Fibroblast of the aortic adventitia (primary cell): Measurements from ENCODE around the gene AMN1. TPM values are rescaled to one million over a fixed set of nuclear protein-coding genes. Genes with fewer than 3 reads are reported as not detected.
"Not testable (repeated sequence)": the region's sequence is repeated elsewhere in the genome, so short reads cannot be mapped to it uniquely, and the experiment has no call there.

Source experiments
- DNase-seq: peaks from one replicate; pipeline ENCODE4 v3.0.0-alpha.2; 2010; ENCODE audit warnings: low read depth
- H3K4me3 ChIP-seq: 2 replicates; pipeline ENCODE4 v1.5.1; 2011; ENCODE audit warnings: low read depth, mild to moderate bottlenecking, control low read depth, low read length, moderate library complexity
- total RNA-seq: library from RNA; depleted of rRNA; stranded (reverse); fragments of >200 nt; gene quantifications from 2 replicates; pipeline ENCODE4 v1.2.3, GENCODE V29; 2012; ENCODE audit warnings: low replicate concordance
- TF ChIP-seq, protein P1 (sequence below): IDR thresholded peaks from 2 replicates; pipeline ENCODE4 v1.5.1; 2011; ENCODE audit warnings: mild to moderate bottlenecking, low read length, control low read depth, inconsistent platforms; ENCODE audit not compliant: insufficient read depth

The AMN1 gene
- total RNA-seq, 1 donor: 10.3 TPM

DNA sequence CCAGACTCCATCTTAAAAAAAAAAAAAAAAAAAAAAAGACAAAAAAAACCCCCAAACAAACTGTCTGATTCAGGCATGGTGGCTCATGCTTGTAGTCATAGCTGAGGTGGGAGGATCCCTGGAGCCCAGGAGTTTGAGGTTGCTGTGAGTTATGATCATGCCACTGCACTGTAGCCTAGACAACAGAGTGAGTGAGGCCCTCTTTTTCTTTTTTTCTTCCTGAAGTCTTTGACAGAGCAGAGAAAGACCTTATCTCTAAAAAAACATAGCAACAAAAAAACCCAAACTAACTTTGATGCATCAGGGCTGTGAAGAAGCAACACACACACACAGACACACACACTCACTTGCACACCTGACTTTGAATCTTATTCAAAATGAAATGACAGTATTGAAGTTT lies 7.7 kb upstream of the AMN1 start:
- peak; percentile 86 for DNase-seq
- no peak overlapping the region for H3K4me3 ChIP-seq
- TF ChIP-seq, protein P1, sequence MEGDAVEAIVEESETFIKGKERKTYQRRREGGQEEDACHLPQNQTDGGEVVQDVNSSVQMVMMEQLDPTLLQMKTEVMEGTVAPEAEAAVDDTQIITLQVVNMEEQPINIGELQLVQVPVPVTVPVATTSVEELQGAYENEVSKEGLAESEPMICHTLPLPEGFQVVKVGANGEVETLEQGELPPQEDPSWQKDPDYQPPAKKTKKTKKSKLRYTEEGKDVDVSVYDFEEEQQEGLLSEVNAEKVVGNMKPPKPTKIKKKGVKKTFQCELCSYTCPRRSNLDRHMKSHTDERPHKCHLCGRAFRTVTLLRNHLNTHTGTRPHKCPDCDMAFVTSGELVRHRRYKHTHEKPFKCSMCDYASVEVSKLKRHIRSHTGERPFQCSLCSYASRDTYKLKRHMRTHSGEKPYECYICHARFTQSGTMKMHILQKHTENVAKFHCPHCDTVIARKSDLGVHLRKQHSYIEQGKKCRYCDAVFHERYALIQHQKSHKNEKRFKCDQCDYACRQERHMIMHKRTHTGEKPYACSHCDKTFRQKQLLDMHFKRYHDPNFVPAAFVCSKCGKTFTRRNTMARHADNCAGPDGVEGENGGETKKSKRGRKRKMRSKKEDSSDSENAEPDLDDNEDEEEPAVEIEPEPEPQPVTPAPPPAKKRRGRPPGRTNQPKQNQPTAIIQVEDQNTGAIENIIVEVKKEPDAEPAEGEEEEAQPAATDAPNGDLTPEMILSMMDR: no peak

DNA sequence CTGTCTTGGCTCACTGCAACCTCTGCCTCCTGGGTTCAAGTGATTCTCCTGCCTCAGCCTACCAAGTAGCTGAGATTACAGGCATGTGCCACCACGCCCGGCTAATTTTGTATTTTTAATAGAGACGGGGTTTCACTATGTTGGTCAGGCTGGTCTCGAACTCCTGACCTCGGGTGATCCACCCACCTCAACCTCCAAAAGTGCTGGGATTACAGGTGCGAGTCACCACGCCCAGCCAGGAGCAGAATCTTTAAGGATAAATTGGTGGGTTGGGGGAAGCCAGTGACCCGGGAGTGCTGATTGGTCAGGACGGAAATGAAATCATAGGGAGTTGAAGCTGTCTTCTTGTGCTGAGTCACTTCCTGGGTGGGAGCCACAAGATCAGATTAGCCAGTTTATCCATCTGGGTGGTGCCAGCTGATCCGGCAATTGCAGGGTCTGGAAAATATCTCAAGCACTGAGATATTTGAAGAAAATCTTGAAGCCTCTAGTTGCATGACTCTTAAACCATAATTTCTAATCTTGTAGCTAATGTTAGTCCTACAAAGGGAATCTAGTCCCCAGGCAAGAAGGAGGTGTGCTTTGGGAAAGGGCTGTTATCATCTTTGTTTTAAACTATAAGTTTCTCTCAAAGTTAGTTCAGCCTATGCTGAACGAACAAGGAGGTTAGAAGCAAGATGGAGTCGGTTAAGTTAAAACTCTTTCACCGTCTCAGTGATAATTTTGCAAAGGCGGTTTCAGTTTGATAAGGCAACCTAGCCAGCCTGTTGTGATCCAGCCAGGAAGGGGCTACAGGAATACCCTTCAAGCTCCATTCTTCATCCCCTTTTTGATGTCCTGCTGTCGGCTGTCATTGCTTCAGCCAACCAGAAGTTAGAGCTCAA lies 5.0 kb upstream of the AMN1 start:
- DNase-seq: peak; percentile 88
- not testable (repeated sequence) for H3K4me3 ChIP-seq

DNA sequence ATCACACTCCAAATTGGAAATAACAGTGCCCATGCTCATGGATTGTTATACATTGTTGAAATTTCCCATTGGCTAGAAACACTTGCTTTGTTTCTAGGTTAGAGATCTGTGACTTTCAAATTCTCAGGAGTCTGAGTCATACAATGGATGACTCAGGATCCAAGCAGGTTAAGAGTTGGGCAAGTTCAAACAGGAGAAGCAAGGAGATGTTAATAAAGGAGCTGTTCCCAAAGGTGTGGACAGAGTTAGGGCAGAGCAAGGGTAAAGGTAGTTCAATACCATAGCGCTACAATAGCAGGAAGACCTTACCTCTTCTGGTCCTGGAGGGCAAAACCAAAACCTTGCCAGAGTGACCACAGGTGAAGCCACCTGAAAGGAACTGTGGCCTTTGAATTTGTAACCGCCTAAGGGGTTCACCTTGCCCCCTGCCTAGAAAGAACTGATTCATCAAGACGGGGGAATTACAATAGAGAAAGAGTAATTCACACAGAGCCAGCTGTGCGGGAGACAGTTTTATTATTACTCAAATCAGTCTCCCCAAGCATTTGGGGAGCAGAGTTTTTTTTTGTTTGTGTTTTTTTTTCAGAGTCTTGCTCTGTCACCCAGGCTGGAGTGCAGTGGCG lies 4.2 kb upstream of the AMN1 start:
- H3K4me3 ChIP-seq: no peak overlapping the region
- DNase-seq: peak; percentile 86
- TF ChIP-seq, protein P1: no peak

DNA sequence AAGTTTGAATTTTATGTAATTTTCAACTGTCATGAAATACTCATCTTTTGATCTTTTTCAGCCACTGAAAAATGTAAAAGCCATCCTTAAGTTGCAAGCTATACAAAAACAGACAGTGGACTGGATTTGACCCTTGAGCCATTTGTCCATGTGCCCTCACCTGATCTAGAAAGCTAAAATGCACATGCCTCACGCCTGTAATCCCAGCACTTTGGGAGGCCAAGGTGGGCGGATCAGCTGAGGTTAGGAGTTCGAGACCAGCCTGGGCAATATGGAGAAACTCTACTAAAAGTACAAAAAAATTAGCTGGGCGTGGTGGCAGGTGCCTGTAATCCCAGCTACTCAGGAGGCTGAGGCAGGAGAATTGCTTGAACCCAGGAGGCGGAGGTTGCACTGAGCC lies 2.4 kb upstream of the AMN1 start:
- not testable (repeated sequence) for DNase-seq, H3K4me3 ChIP-seq

DNA sequence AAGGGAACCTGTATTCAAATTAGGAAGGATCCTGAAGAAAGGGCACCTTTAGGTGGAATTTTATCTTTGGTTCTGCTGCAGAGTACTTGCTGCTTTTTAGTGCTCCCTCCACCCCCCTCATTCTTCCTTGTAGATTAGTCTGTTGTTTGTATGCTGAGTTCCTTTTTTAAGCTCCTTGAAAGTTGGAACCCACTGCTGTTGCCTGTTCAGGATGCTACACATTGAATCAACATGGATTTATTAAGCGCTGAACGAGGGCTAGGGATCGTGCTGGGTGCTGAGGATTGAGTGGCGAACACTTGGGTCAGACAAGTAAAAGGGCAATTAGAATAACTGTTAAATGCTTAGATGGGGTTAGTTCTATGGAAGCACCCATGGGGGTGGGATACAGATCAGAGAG lies 884 bp upstream of the AMN1 start:
- DNase-seq: no peak
- TF ChIP-seq, protein P1: no peak
- peak overlapping the region; percentile 73 for H3K4me3 ChIP-seq

DNA sequence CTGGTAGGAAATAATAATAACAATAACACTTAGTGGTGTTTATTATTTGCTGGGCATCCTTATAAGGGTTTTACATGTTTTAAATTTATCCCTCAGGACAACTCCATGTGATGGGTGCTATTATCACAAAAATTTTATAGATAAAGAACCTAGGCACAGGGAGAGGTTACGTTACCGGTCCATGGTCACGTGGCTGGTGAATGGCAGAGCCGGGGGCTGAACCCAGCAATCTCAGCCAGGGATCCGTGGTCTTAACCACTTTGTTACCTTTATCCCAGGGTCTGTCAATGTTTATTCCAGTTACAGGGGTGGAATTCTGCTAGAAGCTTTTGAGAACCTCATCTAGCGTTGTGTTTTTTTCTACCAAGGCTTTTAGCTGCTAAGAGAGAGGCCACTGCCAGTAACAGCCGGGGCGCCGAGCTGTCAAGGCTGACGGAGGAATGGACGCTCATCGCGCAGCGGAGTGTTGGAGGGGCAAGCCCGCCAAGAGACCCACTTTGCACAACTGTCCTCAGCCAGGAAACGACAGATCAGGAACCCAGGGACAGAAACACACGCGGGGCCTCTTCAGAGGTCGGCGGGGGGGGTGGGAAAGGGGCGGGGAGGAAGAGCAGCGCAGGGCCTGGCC lies 418 bp downstream of the AMN1 start:
- DNase-seq: no peak
- peak overlapping the region; percentile 77 for H3K4me3 ChIP-seq
- TF ChIP-seq, protein P1: no peak

DNA sequence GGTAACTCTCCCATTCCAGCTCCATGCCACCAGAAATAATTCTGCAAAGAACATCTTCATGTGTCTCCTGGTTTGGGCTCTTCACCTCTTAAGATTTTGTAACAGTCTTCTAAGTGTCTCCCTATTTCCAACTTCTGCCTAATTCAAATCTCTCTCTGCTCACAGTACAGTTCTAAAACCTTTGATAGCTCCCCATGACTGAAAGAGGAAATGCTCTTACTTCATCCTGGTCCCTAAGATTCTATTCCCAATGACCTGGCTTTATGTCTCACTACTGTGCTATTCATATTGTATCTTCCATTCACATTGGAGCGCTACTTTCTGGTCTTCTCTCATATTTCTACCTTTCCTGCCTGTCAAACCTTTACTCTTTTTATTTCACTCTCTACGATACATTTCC lies 1.6 kb downstream of the AMN1 start:
- DNase-seq: no peak
- H3K4me3 ChIP-seq: no peak overlapping the region

More for the DNA sequence above, 1.6 kb downstream of the AMN1 start:
- TF ChIP-seq, protein P1: no peak
